Fibroblast of peridontal ligament (primary cell): ENCODE results near the gene DNAH1.

ENCODE experiments used
- DNase-seq: peaks from one replicate; pipeline ENCODE4 v3.0.0-alpha.2; 2010; ENCODE audit errors: extremely low read depth

Gene DNAH1

DNA sequence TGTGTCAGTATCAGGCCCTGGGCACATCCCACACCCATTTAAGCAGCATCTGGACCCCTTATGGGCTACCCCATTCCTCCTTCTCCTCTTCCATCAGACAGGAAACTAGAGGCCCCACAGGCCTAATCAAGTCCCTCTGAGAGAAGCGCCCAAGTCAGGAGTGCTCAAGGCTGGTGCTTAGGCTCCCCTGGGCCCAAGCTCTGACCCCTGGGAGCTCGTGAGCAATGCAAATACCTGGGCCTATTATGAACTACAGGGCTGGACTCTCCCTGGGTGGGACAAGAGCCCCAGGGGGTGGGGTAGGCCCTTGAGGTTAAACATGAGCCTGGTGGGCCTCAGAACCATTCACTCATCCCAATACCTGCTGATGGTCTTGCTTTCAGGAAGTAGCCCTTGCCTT, 71.4 kb downstream of the DNAH1 start:
- no peak for DNase-seq

- no peak for DNase-seq
Measured at GRCh38 chr3:52388348-52388821, 72.3 kb downstream of the DNAH1 start.

DNA sequence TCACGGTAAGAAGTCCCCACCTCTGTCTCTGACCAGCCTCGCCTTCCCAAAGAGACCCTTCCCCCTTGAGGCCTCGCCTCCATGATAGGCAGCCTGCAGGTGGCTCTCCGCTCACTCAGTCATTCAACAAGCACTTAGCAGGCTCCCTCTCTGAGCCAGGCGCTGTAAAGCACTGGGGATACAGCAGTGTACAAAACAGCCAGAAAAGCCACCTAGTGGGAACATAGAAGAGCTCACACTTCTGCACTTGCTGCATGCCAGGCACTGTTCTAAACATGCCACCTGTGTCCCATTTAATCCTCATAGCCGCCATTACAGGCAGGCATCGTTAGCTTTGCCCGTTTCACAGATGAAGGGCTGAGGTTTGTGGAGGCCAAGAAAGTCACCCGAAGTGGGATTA, 72.8 kb downstream of the DNAH1 start:
- DNase-seq, result no peak

DNA sequence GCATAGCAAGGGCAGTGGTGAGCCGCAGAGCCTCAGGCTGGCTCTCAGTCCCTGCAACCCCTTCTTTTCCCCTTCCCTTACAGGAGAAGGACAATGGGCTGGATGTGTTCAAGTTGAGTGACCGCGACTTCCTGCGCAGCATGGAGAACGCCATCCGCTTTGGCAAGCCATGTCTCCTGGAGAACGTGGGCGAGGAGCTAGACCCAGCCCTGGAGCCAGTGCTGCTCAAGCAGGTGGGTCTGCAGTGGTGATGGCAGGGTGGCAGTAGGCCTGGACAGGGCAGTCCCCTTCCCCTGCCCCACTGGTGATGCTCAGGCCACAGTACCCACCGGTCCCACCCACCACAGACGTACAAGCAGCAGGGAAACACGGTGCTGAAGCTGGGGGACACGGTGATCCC, 75.0 kb downstream of the DNAH1 start:
- no peak for DNase-seq

- no peak for DNase-seq
Measured at GRCh38 chr3:52392216-52392930, 76.3 kb downstream of the DNAH1 start.

DNA sequence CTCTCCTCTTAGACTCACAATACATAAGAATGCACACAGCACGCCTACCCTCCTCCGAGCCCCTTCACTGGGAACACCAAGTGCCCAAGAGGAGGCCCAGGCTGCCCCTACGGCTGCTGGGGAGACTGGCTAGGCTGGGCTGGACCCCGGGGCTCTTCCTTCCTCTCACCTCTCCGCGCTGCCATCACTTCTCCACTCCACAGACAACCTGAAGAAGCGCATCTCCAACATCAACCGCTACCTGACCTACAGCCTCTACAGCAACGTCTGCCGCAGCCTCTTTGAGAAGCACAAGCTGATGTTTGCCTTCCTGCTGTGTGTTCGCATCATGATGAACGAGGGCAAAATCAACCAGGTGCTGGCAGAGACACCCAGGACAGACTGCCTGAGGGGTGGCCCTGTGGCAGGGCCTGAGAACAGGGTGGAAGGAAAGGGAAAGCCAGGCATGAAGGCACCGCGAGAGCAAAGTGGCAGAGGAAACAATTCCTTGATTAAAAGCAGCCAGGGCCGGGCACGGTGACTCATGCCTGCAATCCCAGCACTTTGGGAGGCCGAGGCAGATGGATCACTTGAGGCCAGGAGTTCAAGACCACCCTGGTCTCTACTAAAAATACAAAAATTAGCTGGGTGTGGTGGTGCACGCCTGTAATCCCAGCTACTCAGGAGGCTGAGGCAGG, 77.2 kb downstream of the DNAH1 start:
- DNase-seq, result no peak

- DNase-seq, result no peak
Measured at GRCh38 chr3:52393959-52394670, 78.0 kb downstream of the DNAH1 start.

- no peak for DNase-seq
Measured at GRCh38 chr3:52394751-52395502, 78.8 kb downstream of the DNAH1 start.

GRCh38 chr3:52395503-52395865, 79.4 kb downstream of the DNAH1 start:
- no peak for DNase-seq

DNA sequence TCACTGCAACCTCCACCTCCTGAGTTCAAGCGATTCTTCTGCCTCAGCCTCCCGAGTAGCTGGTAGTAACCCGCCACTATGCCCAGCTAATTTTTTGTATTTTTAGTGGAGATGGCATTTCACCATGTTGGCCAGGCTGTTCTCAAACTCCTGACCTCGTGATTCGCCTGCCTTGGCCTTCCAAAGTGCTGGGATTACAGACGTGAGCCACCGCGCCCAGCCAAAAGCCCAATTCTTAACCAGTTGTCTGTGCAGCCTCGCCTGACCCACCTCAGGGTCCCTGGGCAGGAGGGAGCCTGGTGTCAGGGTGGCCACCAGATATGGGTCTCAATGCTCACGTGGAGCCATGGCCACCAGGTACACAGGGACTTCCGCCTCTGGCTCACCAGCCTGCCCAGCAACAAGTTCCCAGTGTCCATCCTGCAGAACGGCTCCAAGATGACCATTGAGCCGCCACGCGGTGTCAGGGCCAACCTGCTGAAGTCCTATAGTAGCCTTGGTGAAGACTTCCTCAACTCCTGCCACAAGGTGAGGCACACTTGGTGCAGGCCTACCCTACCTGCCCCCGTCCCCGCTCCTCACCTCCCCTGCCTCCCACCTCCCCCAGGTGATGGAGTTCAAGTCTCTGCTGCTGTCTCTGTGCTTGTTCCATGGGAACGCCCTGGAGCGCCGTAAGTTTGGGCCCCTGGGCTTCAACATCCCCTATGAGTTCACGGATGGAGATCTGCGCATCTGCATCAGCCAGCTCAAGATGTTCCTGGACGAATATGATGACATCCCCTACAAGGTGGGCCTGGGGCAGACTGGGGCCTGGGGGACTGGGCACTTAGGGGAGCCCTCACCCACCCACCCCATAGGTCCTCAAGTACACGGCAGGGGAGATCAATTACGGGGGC, 80.1 kb downstream of the DNAH1 start:
- DNase-seq, result no peak

GRCh38 chr3:52396907-52397591, 80.9 kb downstream of the DNAH1 start:
- no peak for DNase-seq

DNA sequence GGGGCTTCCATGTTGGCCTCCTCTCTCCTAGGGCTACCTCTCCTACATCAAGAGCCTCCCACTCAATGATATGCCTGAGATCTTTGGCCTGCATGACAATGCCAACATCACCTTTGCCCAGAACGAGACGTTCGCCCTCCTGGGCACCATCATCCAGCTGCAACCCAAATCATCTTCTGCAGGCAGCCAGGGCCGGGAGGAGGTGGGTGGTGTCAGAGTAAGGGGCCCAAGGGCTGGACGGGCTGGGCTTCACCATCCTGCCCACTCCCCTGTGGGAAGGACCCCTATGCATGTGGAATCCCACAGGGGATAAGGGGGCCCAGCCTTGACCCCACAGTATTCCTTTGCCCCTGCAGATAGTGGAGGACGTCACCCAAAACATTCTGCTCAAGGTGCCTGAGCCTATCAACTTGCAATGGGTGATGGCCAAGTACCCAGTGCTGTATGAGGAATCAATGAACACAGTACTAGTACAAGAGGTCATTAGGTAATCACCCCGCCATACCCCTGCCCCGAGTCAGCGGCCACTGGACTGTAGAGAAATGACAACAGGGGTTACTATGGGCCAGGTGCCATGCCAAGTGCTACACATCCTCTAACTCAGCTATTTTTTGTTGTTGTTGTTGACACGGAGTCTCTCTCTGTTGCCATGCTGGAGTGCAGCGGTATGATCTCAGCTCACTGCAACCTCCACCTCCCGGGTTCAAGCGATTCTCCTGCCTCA, 81.7 kb downstream of the DNAH1 start:
- DNase-seq, result no peak

- DNase-seq, result no peak
Measured at GRCh38 chr3:52398670-52399081, 82.6 kb downstream of the DNAH1 start.

DNA sequence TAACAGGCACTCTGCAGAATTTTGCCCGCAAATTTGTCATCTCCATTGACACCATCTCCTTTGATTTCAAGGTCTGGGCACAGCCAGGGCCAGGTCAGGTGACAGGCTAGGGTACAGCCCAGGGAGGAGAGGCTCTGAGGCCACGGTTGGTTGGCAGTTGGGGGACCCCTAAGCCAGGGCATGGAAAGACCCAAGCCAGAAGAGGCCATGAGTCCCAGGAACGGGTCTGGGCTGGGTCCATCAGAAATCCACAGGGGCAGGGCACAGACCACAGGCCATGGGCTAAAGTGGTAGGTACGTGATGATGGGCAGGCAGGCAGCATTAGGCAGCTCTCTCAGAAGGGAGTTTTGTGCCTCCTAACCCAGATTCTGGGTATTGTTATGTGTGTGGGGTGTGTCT, 83.0 kb downstream of the DNAH1 start:
- no peak for DNase-seq

DNA sequence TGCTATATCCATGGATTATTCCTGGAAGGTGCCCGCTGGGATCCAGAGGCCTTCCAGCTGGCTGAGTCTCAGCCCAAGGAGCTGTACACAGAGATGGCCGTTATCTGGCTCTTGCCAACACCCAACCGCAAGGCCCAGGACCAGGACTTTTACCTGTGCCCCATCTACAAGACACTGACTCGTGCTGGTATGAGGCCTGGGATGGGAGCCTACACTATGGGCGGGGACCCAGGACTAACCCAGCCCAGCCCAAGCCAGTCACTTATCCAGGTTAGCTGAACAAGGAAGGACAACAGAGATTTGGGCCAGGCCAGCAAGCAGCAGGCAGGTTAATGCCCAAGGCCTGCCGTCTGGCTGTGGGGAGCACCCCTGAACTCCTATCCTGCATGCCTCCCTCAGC, 83.5 kb downstream of the DNAH1 start:
- no peak for DNase-seq

GRCh38 chr3:52400275-52400793, 84.2 kb downstream of the DNAH1 start:
- no peak for DNase-seq

- DNase-seq, result no peak
Measured at GRCh38 chr3:52401021-52401420, 84.9 kb downstream of the DNAH1 start.

DNA sequence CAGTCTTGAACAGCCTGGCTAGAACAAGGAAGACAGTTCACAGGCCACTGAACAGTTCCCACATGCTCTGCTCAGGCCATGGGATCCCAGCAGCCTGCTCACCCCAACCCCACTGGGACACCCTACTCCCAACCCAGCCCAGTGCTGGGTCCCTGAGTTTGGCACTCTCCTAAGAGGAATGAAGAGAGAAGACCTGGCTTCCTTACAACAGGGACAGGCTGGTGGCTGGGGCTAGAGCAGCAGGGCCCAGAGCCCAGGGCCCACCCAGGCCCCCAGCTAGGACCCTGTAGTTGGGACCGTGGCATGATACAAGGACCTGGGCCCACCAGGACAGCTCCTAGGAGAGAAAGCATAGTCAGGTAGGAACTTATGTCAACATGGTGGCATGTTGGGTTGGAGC, 85.4 kb downstream of the DNAH1 start:
- no peak for DNase-seq

DNA sequence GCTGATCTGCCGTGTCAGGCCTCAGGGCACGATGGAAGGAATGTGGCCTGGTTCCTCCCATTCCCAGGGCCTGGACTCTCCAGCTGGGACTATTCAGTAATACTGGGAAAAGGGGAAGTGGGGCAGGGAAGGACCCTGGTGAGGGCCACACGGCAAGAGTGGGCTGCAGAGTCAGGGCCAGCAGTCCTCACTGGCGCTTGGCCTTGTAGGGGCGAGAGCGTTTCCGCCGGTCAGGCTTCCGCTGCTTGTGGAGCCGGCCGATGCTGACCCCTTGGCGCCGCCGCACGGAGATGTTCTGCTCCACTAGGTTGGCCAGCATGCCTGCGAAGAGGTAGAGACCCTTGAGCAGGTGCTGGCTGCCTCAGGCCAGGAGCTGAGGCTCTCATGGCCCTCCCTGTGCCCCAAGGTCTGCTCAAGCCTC, 86.0 kb downstream of the DNAH1 start:
- DNase-seq, result no peak
